Putamen (tissue), 1 donor: ENCODE measurements around the gene PCDHA4.
"Not testable (repeated sequence)": the region's sequence is repeated elsewhere in the genome, so short reads cannot be mapped to it uniquely, and the experiment has no call there.

Source experiments
- DNase-seq: peaks from one replicate; pipeline ENCODE4 v3.0.0-alpha.2; 2016; ENCODE audit warnings: low spot score

Gene PCDHA4

DNA sequence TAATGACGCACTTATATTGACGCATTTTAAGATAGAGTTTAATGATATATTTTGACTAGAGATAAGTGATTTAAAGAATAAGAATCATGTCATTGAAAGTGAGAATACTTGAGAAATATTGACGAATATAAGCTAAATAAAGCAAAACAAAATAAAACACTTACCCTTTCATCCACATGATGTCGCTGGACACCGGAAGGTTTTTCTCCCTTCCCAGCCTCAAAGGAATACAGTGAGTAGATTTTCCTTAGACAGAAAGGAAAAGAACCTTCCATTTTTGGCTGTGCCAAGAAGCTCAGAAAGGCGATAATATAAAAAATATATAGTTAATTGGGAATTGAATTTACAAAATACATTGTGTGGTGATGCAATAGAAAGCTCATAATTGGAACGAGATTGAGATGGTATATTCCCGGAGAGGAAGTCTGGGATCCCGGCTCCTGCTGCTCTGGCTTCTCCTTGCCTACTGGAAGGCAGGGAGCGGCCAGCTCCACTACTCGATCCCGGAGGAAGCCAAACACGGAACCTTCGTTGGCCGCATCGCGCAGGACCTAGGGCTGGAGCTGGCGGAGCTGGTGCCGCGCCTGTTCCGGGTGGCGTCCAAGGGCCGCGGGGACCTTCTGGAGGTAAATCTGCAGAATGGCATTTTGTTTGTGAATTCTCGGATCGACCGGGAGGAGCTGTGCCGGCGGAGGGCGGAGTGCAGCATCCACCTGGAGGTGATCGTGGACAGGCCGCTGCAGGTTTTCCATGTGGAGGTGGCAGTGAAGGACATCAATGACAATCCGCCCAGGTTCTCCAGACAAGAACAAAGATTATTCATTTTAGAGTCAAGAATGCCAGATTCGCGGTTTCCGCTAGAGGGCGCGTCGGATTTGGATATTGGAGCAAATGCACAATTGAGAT lies 14.8 kb downstream of the PCDHA4 start, which contains the start of gene PCDHA5:
Gene PCDHA5 (plus strand): TSS at position 239 of the 906 bp plus-strand sequence.
- no peak for DNase-seq

DNA sequence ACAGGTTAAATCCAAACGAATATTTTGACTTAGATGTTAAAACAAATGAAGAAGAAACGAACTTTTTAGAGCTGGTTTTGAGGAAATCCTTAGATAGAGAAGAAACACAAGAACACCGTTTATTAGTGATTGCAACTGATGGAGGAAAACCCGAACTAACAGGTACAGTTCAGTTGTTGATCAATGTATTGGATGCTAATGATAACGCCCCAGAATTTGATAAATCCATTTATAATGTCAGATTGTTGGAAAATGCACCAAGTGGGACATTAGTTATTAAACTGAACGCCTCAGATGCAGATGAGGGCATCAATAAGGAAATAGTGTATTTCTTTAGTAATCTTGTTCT lies 15.4 kb downstream of the PCDHA4 start:
- no peak for DNase-seq

- DNase-seq: not testable (repeated sequence)
Observed at GRCh38 chr5:140822969-140823368, 16.1 kb downstream of the PCDHA4 start.

- no peak for DNase-seq
Observed at GRCh38 chr5:140823475-140823874, 16.6 kb downstream of the PCDHA4 start.

DNA sequence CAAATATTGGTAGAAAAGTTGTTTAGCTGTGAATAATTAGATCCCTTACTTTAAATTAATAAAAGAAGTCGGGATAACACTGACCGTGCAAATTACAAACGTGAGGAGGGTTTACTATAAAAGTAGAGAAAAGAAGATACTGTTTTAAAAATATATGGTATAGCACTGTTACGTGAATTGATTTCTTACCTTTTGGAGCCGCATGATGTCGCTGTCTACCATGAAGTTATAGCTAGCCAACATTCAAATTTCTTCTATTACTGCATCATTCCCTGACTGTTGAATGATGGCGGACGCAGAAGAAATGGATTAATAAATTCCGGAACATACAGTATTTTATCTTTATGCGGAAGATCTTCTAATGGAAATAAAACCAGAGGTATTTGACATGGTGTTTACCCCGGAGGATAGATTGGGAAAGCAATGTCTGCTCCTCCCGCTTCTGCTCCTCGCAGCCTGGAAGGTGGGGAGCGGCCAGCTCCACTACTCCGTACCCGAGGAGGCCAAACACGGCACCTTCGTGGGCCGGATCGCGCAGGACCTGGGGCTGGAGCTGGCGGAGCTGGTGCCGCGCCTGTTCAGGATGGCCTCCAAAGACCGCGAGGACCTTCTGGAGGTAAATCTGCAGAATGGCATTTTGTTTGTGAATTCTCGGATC lies 21.0 kb downstream of the PCDHA4 start, which contains the start of gene PCDHA6:
Gene PCDHA6 (plus strand): TSS at position 257 of the 658 bp plus-strand sequence. CDS start 132 bp downstream, at position 389.
- no peak for DNase-seq

- DNase-seq: no peak
Observed at GRCh38 chr5:140828362-140828737, 21.5 kb downstream of the PCDHA4 start.

DNA sequence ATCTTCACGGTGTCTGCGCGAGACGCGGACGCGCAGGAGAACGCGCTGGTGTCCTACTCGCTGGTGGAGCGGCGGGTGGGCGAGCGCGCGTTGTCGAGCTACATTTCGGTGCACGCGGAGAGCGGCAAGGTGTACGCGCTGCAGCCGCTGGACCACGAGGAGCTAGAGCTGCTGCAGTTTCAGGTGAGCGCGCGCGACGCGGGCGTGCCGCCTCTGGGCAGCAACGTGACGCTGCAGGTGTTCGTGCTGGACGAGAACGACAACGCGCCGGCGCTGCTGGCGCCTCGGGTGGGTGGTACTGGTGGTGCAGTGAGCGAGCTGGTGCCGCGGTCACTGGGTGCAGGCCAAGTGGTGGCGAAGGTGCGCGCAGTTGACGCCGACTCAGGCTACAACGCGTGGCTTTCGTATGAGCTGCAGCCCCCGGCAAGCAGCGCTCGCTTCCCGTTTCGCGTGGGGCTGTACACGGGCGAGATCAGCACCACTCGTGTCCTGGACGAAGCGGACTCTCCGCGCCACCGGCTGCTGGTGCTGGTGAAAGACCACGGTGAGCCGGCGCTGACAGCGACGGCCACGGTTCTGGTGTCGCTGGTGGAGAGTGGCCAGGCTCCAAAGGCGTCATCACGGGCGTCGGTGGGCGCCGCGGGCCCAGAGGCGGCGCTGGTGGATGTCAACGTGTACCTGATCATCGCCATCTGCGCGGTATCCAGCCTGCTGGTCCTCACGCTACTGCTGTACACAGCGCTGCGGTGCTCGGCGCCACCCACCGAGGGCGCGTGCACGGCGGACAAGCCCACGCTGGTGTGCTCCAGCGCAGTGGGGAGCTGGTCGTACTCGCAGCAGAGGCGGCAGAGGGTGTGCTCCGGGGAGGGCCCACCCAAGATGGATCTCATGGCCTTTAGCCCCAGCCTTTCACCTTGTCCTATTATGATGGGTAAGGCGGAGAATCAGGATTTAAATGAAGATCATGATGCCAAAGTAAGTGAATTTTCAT lies 22.9 kb downstream of the PCDHA4 start:
- not testable (repeated sequence) for DNase-seq

DNA sequence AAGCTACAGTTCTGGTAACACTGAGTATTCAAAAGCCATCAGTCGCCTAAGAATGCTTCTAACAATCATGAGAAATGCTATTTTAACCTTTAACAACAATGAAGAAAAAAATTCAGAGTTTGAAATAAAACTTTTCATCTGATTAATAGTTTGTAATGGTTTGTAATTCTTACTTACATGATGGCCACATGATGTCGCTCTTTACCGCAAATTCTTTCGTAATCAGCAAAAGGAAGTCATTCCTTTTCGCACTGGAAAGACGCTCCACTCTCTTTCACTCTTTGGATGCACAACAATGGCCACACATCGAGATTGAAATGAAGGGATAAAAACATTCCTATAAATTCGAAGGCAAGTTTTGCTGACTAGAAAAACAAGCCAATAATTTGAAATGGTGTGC lies 27.1 kb downstream of the PCDHA4 start, which contains the start of gene PCDHA7:
Gene PCDHA7 (plus strand): TSS at position 277 of the 400 bp plus-strand sequence. CDS start 115 bp downstream, at position 392.
- DNase-seq: no peak

DNA sequence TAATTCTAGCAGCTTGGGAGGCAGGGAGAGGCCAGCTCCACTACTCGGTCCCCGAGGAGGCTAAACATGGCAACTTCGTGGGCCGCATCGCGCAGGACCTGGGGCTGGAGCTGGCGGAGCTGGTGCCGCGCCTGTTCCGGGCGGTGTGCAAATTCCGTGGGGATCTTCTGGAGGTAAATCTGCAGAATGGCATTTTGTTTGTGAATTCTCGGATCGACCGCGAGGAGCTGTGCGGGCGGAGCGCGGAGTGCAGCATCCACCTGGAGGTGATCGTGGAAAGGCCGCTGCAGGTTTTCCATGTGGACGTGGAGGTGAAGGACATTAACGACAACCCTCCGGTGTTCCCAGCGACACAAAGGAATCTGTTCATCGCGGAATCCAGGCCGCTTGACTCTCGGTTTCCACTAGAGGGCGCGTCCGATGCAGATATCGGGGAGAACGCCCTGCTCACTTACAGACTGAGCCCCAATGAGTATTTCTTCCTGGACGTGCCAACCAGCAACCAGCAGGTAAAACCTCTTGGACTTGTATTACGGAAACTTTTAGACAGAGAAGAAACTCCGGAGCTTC lies 27.7 kb downstream of the PCDHA4 start:
- DNase-seq: not testable (repeated sequence)

- DNase-seq: no peak
Observed at GRCh38 chr5:140835622-140836510, 29.0 kb downstream of the PCDHA4 start.

- DNase-seq: no peak
Observed at GRCh38 chr5:140840978-140841962, 34.4 kb downstream of the PCDHA4 start, which contains the start of gene PCDHA8. Gene PCDHA8, plus strand, starts transcription at chr5:140841187. Its CDS starts 135 bp downstream, at chr5:140841322.

GRCh38 chr5:140842798-140843733 lies 36.2 kb downstream of the PCDHA4 start:
- no peak for DNase-seq

DNA sequence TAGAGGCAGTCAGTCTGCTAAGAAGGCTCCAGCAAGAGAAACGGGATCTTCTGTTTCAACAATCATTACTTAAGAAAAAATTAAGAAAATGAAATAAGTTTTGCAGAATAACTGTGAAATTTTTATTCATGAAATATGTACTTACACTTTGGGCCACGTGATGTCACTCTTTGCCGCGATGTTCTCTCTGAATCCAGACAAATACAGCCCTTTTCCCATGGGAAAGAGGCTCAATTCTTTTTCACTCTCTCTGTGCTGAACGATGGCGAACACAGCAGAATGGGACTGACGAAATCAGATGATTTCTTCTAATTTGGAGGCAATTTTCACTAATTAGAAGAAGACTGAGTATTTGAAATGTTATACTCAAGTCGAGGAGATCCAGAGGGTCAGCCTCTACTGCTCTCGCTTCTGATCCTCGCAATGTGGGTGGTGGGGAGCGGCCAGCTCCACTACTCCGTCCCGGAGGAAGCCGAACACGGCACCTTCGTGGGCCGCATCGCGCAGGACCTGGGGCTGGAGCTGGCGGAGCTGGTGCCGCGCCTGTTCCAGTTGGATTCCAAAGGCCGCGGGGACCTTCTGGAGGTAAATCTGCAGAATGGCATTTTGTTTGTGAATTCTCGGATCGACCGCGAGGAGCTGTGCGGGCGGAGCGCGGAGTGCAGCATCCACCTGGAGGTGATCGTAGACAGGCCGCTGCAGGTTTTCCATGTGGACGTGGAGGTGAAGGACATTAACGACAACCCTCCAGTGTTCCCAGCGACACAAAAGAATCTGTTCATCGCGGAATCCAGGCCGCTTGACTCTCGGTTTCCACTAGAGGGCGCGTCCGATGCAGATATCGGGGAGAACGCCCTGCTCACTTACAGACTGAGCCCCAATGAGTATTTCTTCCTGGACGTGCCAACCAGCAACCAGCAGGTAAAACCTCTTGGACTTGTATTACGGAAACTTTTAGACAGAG lies 41.6 kb downstream of the PCDHA4 start, which contains the start of gene PCDHA9:
Gene PCDHA9 (plus strand): TSS at position 244 of the 964 bp plus-strand sequence. CDS start 114 bp downstream, at position 358.
- not testable (repeated sequence) for DNase-seq

- DNase-seq: not testable (repeated sequence)
Observed at GRCh38 chr5:140849831-140850634, 43.2 kb downstream of the PCDHA4 start.
